Esophagus muscularis mucosa (tissue), 4 donors: ENCODE data around the gene WDR49. TPM values are rescaled to one million over a fixed set of nuclear protein-coding genes. Genes with fewer than 3 reads are reported as not detected.
A peak's percentile ranks its signal among the peaks of the same experiment; 100 is the strongest.

Experiments used
- DNase-seq: peaks from one replicate; pipeline ENCODE4 v3.0.0-alpha.2; 2017; ENCODE audit errors: extremely low spot score
- H3K27ac ChIP-seq, 4 donors: fragments of 200-600 bp; sonication (generic); replicated peaks in 1 of 4; 1 replicate in 3 of 4; 2 replicates in 1 of 4; pipeline ENCODE4 v1.5.1; 2016 to 2019; ENCODE audit warnings: mild to moderate bottlenecking in 1 of 4
- H3K27me3 ChIP-seq, 4 donors: fragments of 200-600 bp; sonication (generic); one replicate each; pipeline versions ENCODE4 v1.5.1 to v1.6.0; 2016 to 2019
- H3K36me3 ChIP-seq, 4 donors: fragments of 200-600 bp; sonication (generic); one replicate each; pipeline ENCODE4 v1.5.1; 2016 to 2019
- H3K4me1 ChIP-seq, 4 donors: fragments of 200-600 bp; sonication (generic); one replicate each; pipeline ENCODE4 v1.5.1; 2016 to 2019
- H3K4me3 ChIP-seq, 4 donors: fragments of 200-600 bp; sonication (generic); 1 replicate in 2 of 4; 2 replicates in 2 of 4; pipeline ENCODE4 v1.5.1; 2016 to 2019; ENCODE audit warnings: mild to moderate bottlenecking in 4 of 4, moderate library complexity in 1 of 4
- H3K9me3 ChIP-seq, 4 donors: fragments of 200-600 bp; sonication (generic); 1 replicate in 3 of 4; 2 replicates in 1 of 4; pipeline ENCODE4 v1.5.1; 2016 to 2019
- EP300 ChIP-seq: sonication (generic); formaldehyde crosslinking; IDR thresholded peaks from one replicate; pipeline ENCODE4 v1.6.1; 2017; ENCODE audit warnings: antibody characterized with exemption
- POLR2A ChIP-seq: fragments of 450-650 bp; IDR thresholded peaks from one replicate; pipeline ENCODE4 v1.6.1; 2017; ENCODE audit warnings: antibody characterized with exemption, moderate library complexity, mild to moderate bottlenecking, low read depth
- POLR2AphosphoS5 ChIP-seq, 2 donors: sonication (generic); formaldehyde crosslinking; IDR thresholded peaks; one replicate each; pipeline ENCODE4 v1.6.1; 2017; ENCODE audit warnings: antibody characterized with exemption in 2 of 2
- WGBS: methylation state at CpG from one replicate; pipeline ENCODE4 v1.1.5; 2018; 5-methylcytosine and 5-hydroxymethylcytosine counted together
- intact Hi-C: fragments of 100-400 bp; cut with DNase I; formaldehyde crosslinking; loops from one replicate; pipeline ENCODE4 v1.15.1; 2023
- total RNA-seq, 4 donors: library from RNA; depleted of rRNA; stranded (reverse); fragments of >200 nt; gene quantifications; one replicate each; pipeline versions ENCODE4 v1.1.0 to v1.2.1, GENCODE V29; 2016
- TF ChIP-seq, protein P1 (sequence below), 3 experiments: fragments of 200-600 bp in 2 of 3; fragments of 450-650 bp in 1 of 3; sonication (generic) in 2 of 3; IDR thresholded peaks; one replicate each; pipeline ENCODE4 v1.5.1; 2017 to 2019; ENCODE audit warnings: antibody characterized with exemption in 3 of 3, mild to moderate bottlenecking in 2 of 3, moderate library complexity in 1 of 3

The WDR49 gene
- total RNA-seq, 4 donors from 2014 or later, result 2.9 to 9.9 (median 7.2) TPM

DNA sequence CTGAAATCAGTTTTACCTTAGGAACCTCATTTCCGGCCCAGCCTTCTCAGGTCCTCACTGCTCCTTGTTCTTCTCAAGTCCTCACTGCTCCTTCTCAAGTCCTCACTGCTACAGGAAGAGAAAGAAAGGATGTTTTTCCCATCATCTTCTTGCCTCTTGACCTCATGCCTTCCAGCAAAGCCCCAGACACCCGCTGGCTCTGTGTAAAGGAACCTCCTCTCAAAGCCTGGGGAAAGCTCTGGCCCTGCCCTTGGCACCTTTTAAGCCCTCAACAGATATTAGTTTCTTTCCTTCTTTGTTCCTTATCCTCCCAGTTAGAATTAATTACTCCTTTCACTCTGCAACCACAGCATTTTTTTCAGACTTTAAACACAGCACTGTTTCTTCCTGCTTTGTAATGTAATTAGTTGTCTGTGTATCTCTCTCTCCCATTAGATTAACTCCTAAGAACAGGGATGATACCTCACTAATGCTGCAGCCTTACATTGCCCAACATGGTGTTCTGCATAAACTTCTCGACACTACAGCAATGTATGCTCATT lies 4.0 kb upstream of the WDR49 start:
- 77% methylated on average over 3 of the region's 3 CpGs for WGBS
- Histone ChIP-seq H3K4me1 (peaks cover under 1 to 13% (median 10%) of the 10 kb centered on the region in 4 donors), H3K27ac (no peak overlapping the region), H3K36me3 (no peaks in the 10 kb centered on the region), H3K27me3 (no peaks in the 10 kb centered on the region), H3K4me3 (no peak overlapping the region), H3K9me3 (no peaks in the 10 kb centered on the region)
- intact Hi-C loops, result no loop called here
- TF ChIP-seq, protein P1, sequence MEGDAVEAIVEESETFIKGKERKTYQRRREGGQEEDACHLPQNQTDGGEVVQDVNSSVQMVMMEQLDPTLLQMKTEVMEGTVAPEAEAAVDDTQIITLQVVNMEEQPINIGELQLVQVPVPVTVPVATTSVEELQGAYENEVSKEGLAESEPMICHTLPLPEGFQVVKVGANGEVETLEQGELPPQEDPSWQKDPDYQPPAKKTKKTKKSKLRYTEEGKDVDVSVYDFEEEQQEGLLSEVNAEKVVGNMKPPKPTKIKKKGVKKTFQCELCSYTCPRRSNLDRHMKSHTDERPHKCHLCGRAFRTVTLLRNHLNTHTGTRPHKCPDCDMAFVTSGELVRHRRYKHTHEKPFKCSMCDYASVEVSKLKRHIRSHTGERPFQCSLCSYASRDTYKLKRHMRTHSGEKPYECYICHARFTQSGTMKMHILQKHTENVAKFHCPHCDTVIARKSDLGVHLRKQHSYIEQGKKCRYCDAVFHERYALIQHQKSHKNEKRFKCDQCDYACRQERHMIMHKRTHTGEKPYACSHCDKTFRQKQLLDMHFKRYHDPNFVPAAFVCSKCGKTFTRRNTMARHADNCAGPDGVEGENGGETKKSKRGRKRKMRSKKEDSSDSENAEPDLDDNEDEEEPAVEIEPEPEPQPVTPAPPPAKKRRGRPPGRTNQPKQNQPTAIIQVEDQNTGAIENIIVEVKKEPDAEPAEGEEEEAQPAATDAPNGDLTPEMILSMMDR (IDR thresholded peaks at IDR 0.05), result no peak
- TF ChIP-seq EP300 (no peak), POLR2A (no peak), POLR2AphosphoS5 (IDR thresholded peaks at IDR 0.05) (no peak)
- no peak for DNase-seq

DNA sequence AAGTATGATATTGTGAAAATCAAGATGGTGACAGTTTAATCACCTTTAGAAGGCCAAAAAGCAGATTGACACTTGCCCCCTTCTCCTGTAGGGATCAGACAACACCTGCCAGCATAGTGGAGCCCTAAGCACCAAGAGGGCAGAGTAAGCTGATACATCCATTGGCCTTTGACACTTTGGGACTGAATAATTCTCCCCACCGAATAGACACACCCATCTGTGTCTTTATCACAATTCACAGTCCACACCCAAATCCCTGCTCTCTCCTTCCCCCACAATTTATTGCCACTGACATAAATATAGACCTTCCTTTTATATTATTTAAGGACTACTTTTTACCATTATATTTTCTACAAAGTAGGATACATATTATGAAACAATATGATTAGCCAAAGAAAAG lies 3.1 kb upstream of the WDR49 start:
- 75% methylated on average over 1 of the region's 1 CpG for WGBS
- Histone ChIP-seq H3K36me3 (no peaks in the 10 kb centered on the region), H3K4me3 (no peak overlapping the region), H3K27ac (no peak overlapping the region), H3K27me3 (no peaks in the 10 kb centered on the region), H3K9me3 (no peaks in the 10 kb centered on the region), H3K4me1 (peaks cover 4 to 21% (median 14%) of the 10 kb centered on the region in 4 donors)
- intact Hi-C loops, result no loop called here
- no peak for TF ChIP-seq POLR2AphosphoS5 (IDR thresholded peaks at IDR 0.05)
- TF ChIP-seq, protein P1 (IDR thresholded peaks at IDR 0.05), result no peak
- TF ChIP-seq POLR2A, result no peak
- no peak for TF ChIP-seq EP300
- DNase-seq, result no peak

DNA sequence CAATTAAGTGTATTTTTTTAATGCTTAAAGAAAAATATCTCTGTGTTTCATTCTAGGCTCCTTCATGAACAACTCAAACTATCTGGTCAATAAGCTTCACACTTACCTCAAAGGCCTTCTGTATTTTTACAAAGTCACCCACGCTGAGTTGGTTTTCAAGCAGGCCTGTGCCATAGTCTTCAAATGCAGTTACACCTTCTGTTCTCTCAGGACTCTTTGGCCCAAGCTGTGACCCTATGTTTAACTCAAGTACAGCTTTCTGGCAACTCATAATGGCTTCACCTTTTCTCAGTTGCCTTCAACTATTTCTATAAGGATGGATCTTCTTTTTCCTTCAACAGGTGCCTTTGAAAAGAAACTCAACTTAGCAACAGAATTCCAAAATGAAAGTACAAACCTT lies 587 bp downstream of the WDR49 start:
- WGBS, result 52% methylated on average over 1 of the region's 1 CpG
- Histone ChIP-seq H3K27ac (peak overlapping the region in 3 of 4 donors; percentile 30 to 51 (median 34)), H3K36me3 (no peaks in the 10 kb centered on the region), H3K4me1 (peaks cover 4 to 30% (median 14%) of the 10 kb centered on the region in 4 donors), H3K9me3 (no peaks in the 10 kb centered on the region), H3K4me3 (peak overlapping the region in 3 of 4 donors; percentile 11 to 23 (median 13)), H3K27me3 (no peaks in the 10 kb centered on the region)
- TF ChIP-seq POLR2AphosphoS5 (IDR thresholded peaks at IDR 0.05) (no peak), POLR2A (no peak), EP300 (no peak)
- TF ChIP-seq, protein P1 (IDR thresholded peaks at IDR 0.05), result no peak
- no peak for DNase-seq
- intact Hi-C loops, result no loop called here

DNA sequence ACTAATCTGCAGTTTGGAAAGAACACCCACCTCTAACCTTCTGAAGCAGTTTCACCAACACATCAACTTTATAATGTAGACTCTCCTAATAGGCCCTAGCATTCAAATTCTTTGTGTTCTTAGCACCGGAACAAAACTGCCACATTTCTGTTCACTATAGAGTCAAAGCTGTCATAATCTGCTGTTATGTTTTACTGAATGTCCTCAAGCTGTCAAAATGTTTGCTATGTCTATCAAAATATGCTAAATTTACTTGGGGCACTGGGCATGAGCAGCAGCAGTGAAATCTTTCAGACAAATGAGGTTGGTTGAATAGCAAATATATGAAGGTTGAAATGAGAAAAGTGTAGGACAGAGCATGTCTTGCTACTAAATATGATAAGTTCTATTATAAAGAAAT lies 1.9 kb downstream of the WDR49 start:
- Histone ChIP-seq H3K27ac (no peak overlapping the region), H3K4me1 (peaks cover 4 to 39% (median 14%) of the 10 kb centered on the region in 4 donors), H3K9me3 (no peaks in the 10 kb centered on the region), H3K36me3 (no peaks in the 10 kb centered on the region), H3K4me3 (no peak overlapping the region), H3K27me3 (no peaks in the 10 kb centered on the region)
- no peak for TF ChIP-seq POLR2A
- TF ChIP-seq EP300, result no peak
- TF ChIP-seq, protein P1 (IDR thresholded peaks at IDR 0.05), result no peak
- TF ChIP-seq POLR2AphosphoS5 (IDR thresholded peaks at IDR 0.05), result no peak
- DNase-seq, result no peak
- intact Hi-C loops, result no loop called here
- WGBS, result 83% methylated on average over 1 of the region's 1 CpG

DNA sequence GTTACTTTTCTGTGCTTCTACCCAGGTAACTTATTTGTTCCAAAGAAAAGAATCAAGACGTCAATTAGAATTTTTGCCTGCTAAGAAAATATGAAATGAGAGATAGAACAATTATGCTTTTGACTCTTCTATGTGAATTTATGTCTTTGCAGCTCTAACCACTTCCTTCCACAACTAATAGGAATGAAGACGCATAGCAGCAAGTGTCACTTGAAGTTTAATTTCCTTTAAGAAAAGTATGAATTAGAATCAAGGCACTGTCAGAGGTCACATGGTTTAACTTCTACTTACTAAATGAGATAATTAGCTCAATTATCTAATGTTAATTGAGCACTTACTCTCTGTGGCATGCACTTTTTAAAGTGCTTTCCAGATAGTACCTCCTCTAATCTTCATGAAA lies 3.3 kb downstream of the WDR49 start:
- H3K9me3 ChIP-seq, result no peaks in the 10 kb centered on the region
- H3K4me3 ChIP-seq, result no peak overlapping the region
- WGBS, result 83% methylated on average over 2 of the region's 2 CpGs
- no peak overlapping the region for H3K27ac ChIP-seq
- intact Hi-C loops, result no loop called here
- peaks cover 4 to 39% (median 14%) of the 10 kb centered on the region in 4 donors for H3K4me1 ChIP-seq
- no peaks in the 10 kb centered on the region for H3K36me3 ChIP-seq
- no peak for DNase-seq
- H3K27me3 ChIP-seq, result no peaks in the 10 kb centered on the region
- TF ChIP-seq, protein P1 (IDR thresholded peaks at IDR 0.05), result no peak
- TF ChIP-seq EP300, result no peak
- no peak for TF ChIP-seq POLR2AphosphoS5 (IDR thresholded peaks at IDR 0.05)
- TF ChIP-seq POLR2A, result no peak
